HepG2 (cell line): Measurements from ENCODE around the gene CDK11A. TPM values are rescaled to one million over a fixed set of nuclear protein-coding genes. Genes with fewer than 3 reads are reported as not detected.

ENCODE experiments used
- ARID3A ChIP-seq: IDR thresholded peaks from 2 replicates; pipeline ENCODE4 v1.6.1; 2012; ENCODE audit warnings: low read depth, low read length, improper control_type of control experiment
- BCL6 ChIP-seq: IDR thresholded peaks from 2 replicates; pipeline ENCODE4 v1.6.1; 2016; ENCODE audit warnings: missing genetic modification reagents, missing compliant biosample characterization
- CEBPB ChIP-seq: IDR thresholded peaks from 2 replicates; pipeline ENCODE4 v1.6.1; 2011; ENCODE audit warnings: low read depth, low read length, improper control_type of control experiment, borderline replicate concordance
- CEBPZ ChIP-seq: IDR thresholded peaks from 2 replicates; pipeline ENCODE4 v1.6.1; 2012; ENCODE audit warnings: low read length, improper control_type of control experiment
- FOXA3 ChIP-seq: IDR thresholded peaks from 2 replicates; pipeline ENCODE4 v1.6.1; 2016; ENCODE audit warnings: missing genetic modification reagents, missing compliant biosample characterization
- HNF1A ChIP-seq, 2 experiments: sonication (generic) in 1 of 2; formaldehyde crosslinking in 1 of 2; IDR thresholded peaks; 2 replicates each; pipeline versions ENCODE4 v1.4.0 to v1.6.1; 2016 to 2020; ENCODE audit warnings: borderline replicate concordance in 1 of 2, low read depth in 1 of 2, mild to moderate bottlenecking in 1 of 2, missing genetic modification reagents in 1 of 2
- HNF4A ChIP-seq: sonication (generic); formaldehyde crosslinking; IDR thresholded peaks from 2 replicates; pipeline ENCODE4 v1.4.0; 2020; ENCODE audit warnings: missing genetic modification reagents
- MEF2D ChIP-seq: sonication (generic); formaldehyde crosslinking; IDR thresholded peaks from 2 replicates; pipeline ENCODE4 v1.5.1; 2020; ENCODE audit warnings: mild to moderate bottlenecking, missing genetic modification reagents
- NR2F6 ChIP-seq, 2 experiments: IDR thresholded peaks; 2 replicates each; pipeline ENCODE4 v1.6.1; 2016; ENCODE audit warnings: antibody characterized with exemption in 1 of 2, mild to moderate bottlenecking in 1 of 2
- PAXIP1 ChIP-seq: sonication (generic); formaldehyde crosslinking; conservative IDR thresholded peaks from 2 replicates; pipeline ENCODE4 v1.4.0; 2020; ENCODE audit warnings: mild to moderate bottlenecking, missing genetic modification reagents, moderate library complexity
- SALL1 ChIP-seq: sonication (generic); formaldehyde crosslinking; IDR thresholded peaks from 2 replicates; pipeline ENCODE4 v1.8.0; 2022; ENCODE audit warnings: mild to moderate bottlenecking, missing genetic modification reagents
- SAP130 ChIP-seq: IDR thresholded peaks from 2 replicates; pipeline ENCODE4 v1.6.1; 2016; ENCODE audit warnings: low read depth
- ZNF580 ChIP-seq: IDR thresholded peaks from 2 replicates; pipeline ENCODE4 v1.6.1; 2016; ENCODE audit warnings: low read depth, borderline replicate concordance
- ZNF678 ChIP-seq: sonication (generic); formaldehyde crosslinking; IDR thresholded peaks from 2 replicates; pipeline ENCODE4 v1.4.0; 2020; ENCODE audit warnings: mild to moderate bottlenecking, missing genetic modification reagents
- ZSCAN29 ChIP-seq: sonication (generic); formaldehyde crosslinking; conservative IDR thresholded peaks from 2 replicates; pipeline ENCODE4 v1.4.0; 2020; ENCODE audit warnings: mild to moderate bottlenecking, missing genetic modification reagents
- polyA plus RNA-seq, 8 experiments: library from polyadenylated mRNA; depleted of rRNA in 3 of 8; stranded (reverse) in 7 of 8; unstranded in 1 of 8; fragments of >200 nt; fragmentation: Illumina TruSeq in 4 of 8; extraction: Trizol in 4 of 8; gene quantifications; 2 replicates each; pipeline versions ENCODE4 v1.2.1 to v1.2.3, GENCODE V29; 2011 to 2016; ENCODE audit warnings: low read depth in 4 of 8, missing spikeins in 1 of 8, mixed read lengths in 1 of 8; ENCODE audit not compliant: insufficient read depth in 1 of 8
- total RNA-seq, 5 experiments: library from RNA; depleted of rRNA; stranded (reverse); fragments of >200 nt; fragmentation: Illumina TruSeq; extraction: Trizol; gene quantifications; 2 replicates each; pipeline ENCODE4 v1.2.3, GENCODE V29; 2016; ENCODE audit warnings: low read depth in 1 of 5

The CDK11A gene
- total and polyA plus RNA-seq, 2 of the 13 experiments (the other 11 are each of a cell fraction or from before 2014, with no cell fraction given): 11.2 to 17.9 TPM

- peak; percentile 93 for TF ChIP-seq PAXIP1 (CRISPR knock-in tag)
- 0 out of 2 replicates have a peak, but pooled peaks have one; percentile 23 for TF ChIP-seq ZSCAN29 (CRISPR knock-in tag)
- 0 out of 2 replicates have a peak, but pooled peaks have one; percentile 38 for TF ChIP-seq ZNF580
- no peak for TF ChIP-seq HNF1A (IDR thresholded peaks at IDR 0.05; ENCODE audit: low read depth)
- TF ChIP-seq HNF1A (CRISPR knock-in tag; IDR thresholded peaks at IDR 0.05; ENCODE audit: borderline replicate concordance): no peak
- no peak for TF ChIP-seq CEBPB
- no peak for TF ChIP-seq ARID3A
- TF ChIP-seq SALL1: peak; percentile 61
- peak; percentile 79 for TF ChIP-seq FOXA3 (CRISPR knock-in tag)
- 0 out of 2 replicates have a peak, but pooled peaks have one; percentile 6 for TF ChIP-seq BCL6 (CRISPR knock-in tag)
- peak; percentile 52 for TF ChIP-seq SAP130
- peak; percentile 90 for TF ChIP-seq HNF4A (CRISPR knock-in tag)
- peak; percentile 69 for TF ChIP-seq NR2F6 (IDR thresholded peaks at IDR 0.05)
- peak; percentile 63; the same call in 1 of the 2 replicates for TF ChIP-seq NR2F6 (CRISPR knock-in tag; IDR thresholded peaks at IDR 0.05)
- no peak for TF ChIP-seq ZNF678 (CRISPR knock-in tag)
- 0 out of 2 replicates have a peak, but pooled peaks have one; percentile 21 for TF ChIP-seq MEF2D (CRISPR knock-in tag)
- TF ChIP-seq CEBPZ: no peak
These were observed 44.3 kb upstream of the CDK11A start (continued) for GRCh38 chr1:1768249-1768992.
